Neural cell (in vitro differentiated cells): Measurements from ENCODE around the gene E2F3. TPM values are rescaled to one million over a fixed set of nuclear protein-coding genes. Genes with fewer than 3 reads are reported as not detected.

ENCODE experiments used
- H2AFZ ChIP-seq: fragments of 200-600, 300-800 bp; sonication (generic), shearing (Covaris generic); 2 replicates; pipeline ENCODE4 v1.6.0; 2014; ENCODE audit warnings: low read depth, mild to moderate bottlenecking, antibody characterized with exemption, low read length, moderate library complexity
- H3F3A ChIP-seq: fragments of 200-600 bp; shearing (Covaris generic); 2 replicates; pipeline ENCODE4 v1.6.1; 2016; ENCODE audit warnings: mild to moderate bottlenecking, moderate library complexity, mixed read lengths, antibody characterized with exemption, low read length; ENCODE audit not compliant: insufficient read depth, poor library complexity, severe bottlenecking
- H3K27ac ChIP-seq: fragments of 200-600, 300-800 bp; sonication (generic), shearing (Covaris generic); 2 replicates; pipeline ENCODE4 v1.5.1; 2014; ENCODE audit warnings: mild to moderate bottlenecking, low read length, moderate library complexity
- H3K27me3 ChIP-seq: fragments of 300-800, 200-600 bp; sonication (generic), shearing (Covaris generic); 2 replicates; pipeline ENCODE4 v1.6.0; 2014; ENCODE audit warnings: mild to moderate bottlenecking, low read depth, low read length, moderate library complexity; ENCODE audit not compliant: insufficient read depth
- H3K36me3 ChIP-seq: fragments of 300-800, 200-600 bp; sonication (generic), shearing (Covaris generic); 2 replicates; pipeline ENCODE4 v1.5.1; 2014; ENCODE audit warnings: mild to moderate bottlenecking, antibody characterized with exemption, low read length, moderate library complexity; ENCODE audit not compliant: insufficient read depth
- H3K4me2 ChIP-seq: fragments of 300-800, 200-600 bp; sonication (generic), shearing (Covaris generic); 2 replicates; pipeline ENCODE4 v1.6.0; 2014; ENCODE audit warnings: mild to moderate bottlenecking, low read length
- H3K4me3 ChIP-seq: fragments of 300-800, 200-600 bp; sonication (generic), shearing (Covaris generic); 2 replicates; pipeline ENCODE4 v1.5.1; 2014; ENCODE audit warnings: mild to moderate bottlenecking, low read length, moderate library complexity
- H3K79me2 ChIP-seq: fragments of 200-600 bp; shearing (Covaris generic); replicated peaks from 2 replicates; pipeline ENCODE4 v1.6.0; 2014; ENCODE audit warnings: mild to moderate bottlenecking, low read length, moderate library complexity; ENCODE audit not compliant: insufficient read depth
- H3K9ac ChIP-seq: fragments of 300-800, 200-600 bp; sonication (generic), shearing (Covaris generic); 2 replicates; pipeline ENCODE4 v1.6.1; 2016; ENCODE audit warnings: mild to moderate bottlenecking, low read length, mixed read lengths
- H3K9me2 ChIP-seq: fragments of 200-600 bp; shearing (Covaris generic); 2 replicates; pipeline ENCODE4 v1.6.1; 2016; ENCODE audit warnings: mild to moderate bottlenecking, low read length, mixed read lengths; ENCODE audit not compliant: insufficient read depth
- H3K9me3 ChIP-seq: fragments of 200-600, 300-800 bp; sonication (generic), shearing (Covaris generic); 2 replicates; pipeline ENCODE4 v1.6.1; 2016; ENCODE audit warnings: mild to moderate bottlenecking, mixed run types, low read length, moderate library complexity, mixed read lengths
- H4K20me1 ChIP-seq: fragments of 200-600 bp; shearing (Covaris generic); 2 replicates; pipeline ENCODE4 v1.6.1; 2016; ENCODE audit warnings: mild to moderate bottlenecking, mixed run types; ENCODE audit not compliant: insufficient read depth
- CTCF ChIP-seq: fragments of 450-650 bp; IDR thresholded peaks from 2 replicates; pipeline ENCODE4 v1.5.1; 2014; ENCODE audit warnings: antibody characterized with exemption, mild to moderate bottlenecking, moderate library complexity; ENCODE audit not compliant: poor library complexity, severe bottlenecking
- EP300 ChIP-seq: fragments of 450-650 bp; conservative IDR thresholded peaks from 2 replicates; pipeline ENCODE4 v1.6.1; 2014; ENCODE audit warnings: antibody characterized with exemption, mild to moderate bottlenecking, moderate library complexity; ENCODE audit not compliant: poor library complexity, severe bottlenecking
- EZH2 ChIP-seq: fragments of 200-600, 300-800 bp; shearing (Covaris generic), sonication (generic); IDR thresholded peaks from 2 replicates; pipeline ENCODE4 v1.6.1; 2014; ENCODE audit warnings: antibody characterized with exemption, low read length, borderline replicate concordance, mild to moderate bottlenecking; ENCODE audit not compliant: insufficient read depth, poor library complexity, severe bottlenecking
- MXI1 ChIP-seq: fragments of 450-650 bp; conservative IDR thresholded peaks from 2 replicates; pipeline ENCODE4 v1.6.1; 2014; ENCODE audit warnings: antibody characterized with exemption, mild to moderate bottlenecking; ENCODE audit not compliant: poor library complexity, severe bottlenecking
- POLR2AphosphoS5 ChIP-seq: IDR thresholded peaks from 2 replicates; pipeline ENCODE4 v1.6.1; 2012
- RAD21 ChIP-seq: fragments of 450-650 bp; conservative IDR thresholded peaks from 2 replicates; pipeline ENCODE4 v1.6.1; 2014; ENCODE audit warnings: antibody characterized with exemption, mild to moderate bottlenecking, moderate library complexity
- SMC3 ChIP-seq: fragments of 450-650 bp; conservative IDR thresholded peaks from 2 replicates; pipeline ENCODE4 v1.6.1; 2014; ENCODE audit warnings: antibody characterized with exemption, mild to moderate bottlenecking, moderate library complexity; ENCODE audit not compliant: poor library complexity
- TAF1 ChIP-seq: IDR thresholded peaks from 2 replicates; pipeline ENCODE4 v1.6.1; 2012; ENCODE audit warnings: low read depth
- polyA plus RNA-seq: library from polyadenylated mRNA; depleted of rRNA; stranded (reverse); fragments of >200 nt; gene quantifications from 2 replicates; pipeline ENCODE4 v1.2.3, GENCODE V29; 2014
- TF ChIP-seq, protein P1 (sequence below): IDR thresholded peaks from 2 replicates; pipeline ENCODE4 v1.6.1; 2012; ENCODE audit warnings: borderline replicate concordance

E2F3 gene
- polyA plus RNA-seq, 1 donor from 2014 or later: 4.8 TPM

DNA sequence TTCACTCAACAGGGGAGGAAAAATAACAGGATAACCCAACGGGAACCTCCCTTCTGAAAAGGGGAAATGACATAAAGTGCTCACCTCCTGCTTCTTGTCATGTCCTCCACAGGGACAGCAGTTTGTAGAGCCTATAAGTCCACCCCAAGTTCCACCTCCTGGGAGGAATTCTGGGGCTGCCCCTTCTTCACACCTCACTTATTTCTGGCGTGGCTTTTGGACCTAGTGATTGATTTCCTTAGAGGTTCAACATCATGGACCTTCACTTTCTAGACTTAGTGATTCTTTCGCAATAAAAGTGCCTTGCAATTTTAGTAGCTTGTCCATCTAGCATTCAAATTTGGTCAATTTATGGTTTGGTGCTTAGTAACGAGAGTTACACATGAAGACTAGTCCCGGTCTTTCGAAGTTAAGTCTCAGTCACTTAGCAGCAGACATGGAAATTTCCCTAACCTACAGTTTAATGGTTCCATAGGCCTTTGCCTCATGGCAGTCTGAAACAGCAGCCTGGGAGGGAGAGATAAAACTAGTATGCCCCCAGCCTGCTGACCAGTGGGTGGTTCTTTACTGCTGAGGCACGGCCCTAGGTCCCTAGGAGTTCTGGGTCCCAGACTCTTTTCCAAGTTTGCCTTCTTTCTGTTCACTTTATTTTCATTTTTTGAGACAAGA is 73.3 kb downstream of the E2F3 start:
- no peaks in the 10 kb centered on the region for H3K27me3 ChIP-seq
- H3K27ac ChIP-seq: no peak overlapping the region
- no peak overlapping the region for H2AFZ ChIP-seq
- TF ChIP-seq EZH2: no peak
- TF ChIP-seq EP300: no peak
- no peak for TF ChIP-seq MXI1
- no peak for TF ChIP-seq CTCF
- no peak for TF ChIP-seq TAF1
- no peak for TF ChIP-seq RAD21
- TF ChIP-seq, protein P1, sequence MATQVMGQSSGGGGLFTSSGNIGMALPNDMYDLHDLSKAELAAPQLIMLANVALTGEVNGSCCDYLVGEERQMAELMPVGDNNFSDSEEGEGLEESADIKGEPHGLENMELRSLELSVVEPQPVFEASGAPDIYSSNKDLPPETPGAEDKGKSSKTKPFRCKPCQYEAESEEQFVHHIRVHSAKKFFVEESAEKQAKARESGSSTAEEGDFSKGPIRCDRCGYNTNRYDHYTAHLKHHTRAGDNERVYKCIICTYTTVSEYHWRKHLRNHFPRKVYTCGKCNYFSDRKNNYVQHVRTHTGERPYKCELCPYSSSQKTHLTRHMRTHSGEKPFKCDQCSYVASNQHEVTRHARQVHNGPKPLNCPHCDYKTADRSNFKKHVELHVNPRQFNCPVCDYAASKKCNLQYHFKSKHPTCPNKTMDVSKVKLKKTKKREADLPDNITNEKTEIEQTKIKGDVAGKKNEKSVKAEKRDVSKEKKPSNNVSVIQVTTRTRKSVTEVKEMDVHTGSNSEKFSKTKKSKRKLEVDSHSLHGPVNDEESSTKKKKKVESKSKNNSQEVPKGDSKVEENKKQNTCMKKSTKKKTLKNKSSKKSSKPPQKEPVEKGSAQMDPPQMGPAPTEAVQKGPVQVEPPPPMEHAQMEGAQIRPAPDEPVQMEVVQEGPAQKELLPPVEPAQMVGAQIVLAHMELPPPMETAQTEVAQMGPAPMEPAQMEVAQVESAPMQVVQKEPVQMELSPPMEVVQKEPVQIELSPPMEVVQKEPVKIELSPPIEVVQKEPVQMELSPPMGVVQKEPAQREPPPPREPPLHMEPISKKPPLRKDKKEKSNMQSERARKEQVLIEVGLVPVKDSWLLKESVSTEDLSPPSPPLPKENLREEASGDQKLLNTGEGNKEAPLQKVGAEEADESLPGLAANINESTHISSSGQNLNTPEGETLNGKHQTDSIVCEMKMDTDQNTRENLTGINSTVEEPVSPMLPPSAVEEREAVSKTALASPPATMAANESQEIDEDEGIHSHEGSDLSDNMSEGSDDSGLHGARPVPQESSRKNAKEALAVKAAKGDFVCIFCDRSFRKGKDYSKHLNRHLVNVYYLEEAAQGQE: no peak
- no peak for TF ChIP-seq SMC3
- no peak for TF ChIP-seq POLR2AphosphoS5
- H3K9me2 ChIP-seq: no peaks in the 10 kb centered on the region
- H3K9me3 ChIP-seq: no peaks in the 10 kb centered on the region
- H3K4me2 ChIP-seq: no peak overlapping the region
- no peak overlapping the region for H3K9ac ChIP-seq
- no peaks in the 10 kb centered on the region for H3F3A ChIP-seq
- H3K36me3 ChIP-seq: no peaks in the 10 kb centered on the region
- no peaks in the 10 kb centered on the region for H4K20me1 ChIP-seq
- no peak overlapping the region for H3K4me3 ChIP-seq
- H3K79me2 ChIP-seq: no peaks in the 10 kb centered on the region

- no peak overlapping the region for H3K4me2 ChIP-seq
- H4K20me1 ChIP-seq: no peaks in the 10 kb centered on the region
- TF ChIP-seq RAD21 (no peak), TAF1 (no peak), SMC3 (no peak), POLR2AphosphoS5 (no peak), EP300 (no peak), CTCF (no peak), EZH2 (no peak), MXI1 (no peak)
- TF ChIP-seq, protein P1: no peak
- H3K27me3 ChIP-seq: no peaks in the 10 kb centered on the region
- no peak overlapping the region for H3K4me3 ChIP-seq
- no peak overlapping the region for H3K27ac ChIP-seq
- no peaks in the 10 kb centered on the region for H3K36me3 ChIP-seq
- no peaks in the 10 kb centered on the region for H3K9me2 ChIP-seq
- no peak overlapping the region for H3K9ac ChIP-seq
- H3K9me3 ChIP-seq: no peaks in the 10 kb centered on the region
- H2AFZ ChIP-seq: no peak overlapping the region
- H3K79me2 ChIP-seq: no peaks in the 10 kb centered on the region
- no peaks in the 10 kb centered on the region for H3F3A ChIP-seq
Measured at GRCh38 chr6:20476501-20477043, 74.9 kb downstream of the E2F3 start.
